ENCODE data around the gene TMEM63C. TPM values are rescaled to one million over a fixed set of nuclear protein-coding genes. Genes with fewer than 3 reads are reported as not detected.

Gene TMEM63C
- total RNA-seq, 1 donor from 2014 or later: 0.27 TPM

GRCh38 chr14:77144412-77145115 lies 37.0 kb upstream of the TMEM63C start:
- ATAC-seq: no peak
- intact Hi-C loops (cut with DNase I): no loop called here
- Histone ChIP-seq H3K4me3 (no peak overlapping the region), H3K9me3 (no peaks in the 10 kb centered on the region), H3K27ac (no peak overlapping the region), H3K4me1 (peaks cover 14% of the 10 kb centered on the region), H3K36me3 (no peaks in the 10 kb centered on the region), H3K27me3 (ENCODE audit: low read depth) (peaks cover 76% of the 10 kb centered on the region)
- TF ChIP-seq CTCF (IDR thresholded peaks at IDR 0.05): no peak
- DNase-seq: no peak

GRCh38 chr14:77145975-77146740 lies 35.4 kb upstream of the TMEM63C start:
- intact Hi-C loops (cut with DNase I): no loop called here
- DNase-seq (no peak), ATAC-seq (no peak)
- Histone ChIP-seq H3K9me3 (no peaks in the 10 kb centered on the region), H3K36me3 (no peaks in the 10 kb centered on the region), H3K27me3 (ENCODE audit: low read depth) (peaks cover 67% of the 10 kb centered on the region), H3K4me3 (no peak overlapping the region), H3K27ac (no peak overlapping the region), H3K4me1 (peaks cover 7% of the 10 kb centered on the region)
- TF ChIP-seq CTCF (IDR thresholded peaks at IDR 0.05): no peak

GRCh38 chr14:77148510-77149231 lies 32.9 kb upstream of the TMEM63C start:
- no peak for ATAC-seq
- no peaks in the 10 kb centered on the region for H3K9me3 ChIP-seq
- no peak for DNase-seq
- H3K4me3 ChIP-seq: no peak overlapping the region
- intact Hi-C loops (cut with DNase I): no loop called here
- no peaks in the 10 kb centered on the region for H3K36me3 ChIP-seq
- TF ChIP-seq CTCF (IDR thresholded peaks at IDR 0.05): no peak
- no peaks in the 10 kb centered on the region for H3K4me1 ChIP-seq
- H3K27me3 ChIP-seq (ENCODE audit: low read depth): peaks cover 61% of the 10 kb centered on the region
- H3K27ac ChIP-seq: no peak overlapping the region

- intact Hi-C loops (cut with DNase I): no loop called here
- DNase-seq (no peak), ATAC-seq (no peak)
- no peak overlapping the region for H3K27ac ChIP-seq
- TF ChIP-seq CTCF (IDR thresholded peaks at IDR 0.05): peak; percentile 21
- no peak overlapping the region for H3K4me3 ChIP-seq
- no peaks in the 10 kb centered on the region for H3K4me1 ChIP-seq
- no peaks in the 10 kb centered on the region for H3K36me3 ChIP-seq
- H3K27me3 ChIP-seq (ENCODE audit: low read depth): peaks cover 54% of the 10 kb centered on the region
- H3K9me3 ChIP-seq: no peaks in the 10 kb centered on the region
These were observed 30.4 kb upstream of the TMEM63C start for GRCh38 chr14:77151245-77151644.

- Histone ChIP-seq H3K9me3 (no peaks in the 10 kb centered on the region), H3K36me3 (no peaks in the 10 kb centered on the region), H3K27me3 (ENCODE audit: low read depth) (peaks cover 46% of the 10 kb centered on the region), H3K4me1 (no peaks in the 10 kb centered on the region), H3K4me3 (no peak overlapping the region), H3K27ac (no peak overlapping the region)
- DNase-seq (no peak), ATAC-seq (peak; percentile 37 to 54)
- intact Hi-C loops (cut with DNase I): no loop called here
- no peak for TF ChIP-seq CTCF (IDR thresholded peaks at IDR 0.05)
These were observed 29.5 kb upstream of the TMEM63C start for GRCh38 chr14:77151918-77152588.
